Keratinocyte (primary cell): ENCODE measurements around the gene IRF2BP2. TPM values are rescaled to one million over a fixed set of nuclear protein-coding genes. Genes with fewer than 3 reads are reported as not detected.
A peak's percentile ranks its signal among the peaks of the same experiment; 100 is the strongest.

Experiments used
- DNase-seq: peaks from one replicate; pipeline ENCODE4 v3.0.0-alpha.2; 2011; ENCODE audit warnings: low read depth, missing footprints, low spot score
- FAIRE-seq: peaks from 2 replicates; lab custom pipeline; 2011; peaks lifted over from hg19 to GRCh38; lab: Jason Lieb, UNC
- H2AFZ ChIP-seq: 2 replicates; pipeline ENCODE4 v1.6.0; 2012; ENCODE audit warnings: low read length, control low read depth, inconsistent platforms; ENCODE audit not compliant: control insufficient read depth
- H3K27ac ChIP-seq: 2 replicates; pipeline ENCODE4 v1.5.1; 2011; ENCODE audit warnings: low read length; ENCODE audit not compliant: control insufficient read depth, insufficient read depth
- H3K27me3 ChIP-seq: 3 replicates; pipeline ENCODE4 v1.6.0; 2011; ENCODE audit warnings: low read length; ENCODE audit not compliant: control insufficient read depth, insufficient read depth; ENCODE audit errors: extremely low read depth
- H3K36me3 ChIP-seq, 2 experiments: 2 replicates in 1 of 2; 3 replicates in 1 of 2; pipeline ENCODE4 v1.5.1; 2011; ENCODE audit warnings: low read length in 2 of 2, mild to moderate bottlenecking in 1 of 2; ENCODE audit not compliant: control insufficient read depth in 2 of 2, insufficient read depth in 2 of 2; ENCODE audit errors: extremely low read depth in 1 of 2
- H3K4me1 ChIP-seq: 3 replicates; pipeline ENCODE4 v1.5.1; 2011; ENCODE audit warnings: low read length; ENCODE audit not compliant: control insufficient read depth, insufficient read depth; ENCODE audit errors: extremely low read depth
- H3K4me2 ChIP-seq: 3 replicates; pipeline ENCODE4 v1.6.0; 2011; ENCODE audit warnings: low read depth, low read length; ENCODE audit not compliant: control insufficient read depth, insufficient read depth; ENCODE audit errors: extremely low read depth
- H3K4me3 ChIP-seq, 3 experiments: fragments of 200-600 bp in 1 of 3; sonication (generic) in 1 of 3; 2 replicates in 2 of 3; 3 replicates in 1 of 3; pipeline ENCODE4 v1.5.1; 2011 to 2016; ENCODE audit warnings: low read length in 3 of 3, mild to moderate bottlenecking in 3 of 3, control low read depth in 2 of 3, inconsistent platforms in 1 of 3, low read depth in 1 of 3, mixed read lengths in 1 of 3, mixed run types in 1 of 3, moderate library complexity in 1 of 3; ENCODE audit not compliant: control insufficient read depth in 2 of 3, insufficient read depth in 2 of 3; ENCODE audit errors: extremely low read depth in 1 of 3
- H3K79me2 ChIP-seq: 2 replicates; pipeline ENCODE4 v1.6.0; 2012; ENCODE audit warnings: low read length; ENCODE audit not compliant: control insufficient read depth, insufficient read depth
- H3K9ac ChIP-seq: 3 replicates; pipeline ENCODE4 v1.6.0; 2011; ENCODE audit warnings: low read length; ENCODE audit not compliant: control insufficient read depth, insufficient read depth; ENCODE audit errors: extremely low read depth
- H3K9me1 ChIP-seq: 3 replicates; pipeline ENCODE4 v1.6.0; 2011; ENCODE audit warnings: low read length; ENCODE audit not compliant: control insufficient read depth, insufficient read depth; ENCODE audit errors: extremely low read depth
- H3K9me3 ChIP-seq: 2 replicates; pipeline ENCODE4 v1.5.1; 2012; ENCODE audit warnings: low read depth, low read length; ENCODE audit not compliant: control insufficient read depth
- H4K20me1 ChIP-seq: 3 replicates; pipeline ENCODE4 v1.6.0; 2011; ENCODE audit warnings: low read length; ENCODE audit not compliant: control insufficient read depth, insufficient read depth; ENCODE audit errors: extremely low read depth
- EZH2 ChIP-seq: IDR thresholded peaks from one replicate; pipeline ENCODE4 v1.6.1; 2012; ENCODE audit warnings: inconsistent platforms, mild to moderate bottlenecking, low read length, moderate library complexity
- dilution Hi-C: fragments of 300-500 bp; cut with MboI; formaldehyde crosslinking; loops from one replicate; pipeline ENCODE4 v1.7.0; 2020; ENCODE audit warnings: low sequenced_read_pairs; ENCODE audit not compliant: extremely low pct_ligation_motif_present
- polyA plus RNA-seq, 5 experiments: library from polyadenylated mRNA; depleted of rRNA in 3 of 5; stranded (reverse) in 3 of 5; stranded (forward) in 1 of 5; unstranded in 1 of 5; fragments of >200 nt; gene quantifications; 1 replicate in 1 of 5; 2 replicates in 3 of 5; 3 replicates in 1 of 5; pipeline versions ENCODE4 v1.2.1 to v1.2.3, GENCODE V29; 2011 to 2012; ENCODE audit warnings: missing spikeins in 2 of 5, low read depth in 1 of 5, low replicate concordance in 1 of 5
- TF ChIP-seq, protein P1 (sequence below), 3 experiments: IDR thresholded peaks in 1 of 3; conservative IDR thresholded peaks in 1 of 3; optimal IDR thresholded peaks in 1 of 3; 2 replicates in 2 of 3; 3 replicates in 1 of 3; pipeline versions ENCODE3 to v1.5.1; 2011; ENCODE audit warnings: low read length in 3 of 3, mild to moderate bottlenecking in 3 of 3, moderate library complexity in 2 of 3, control low read depth in 1 of 3, inconsistent platforms in 1 of 3; ENCODE audit not compliant: insufficient read depth in 2 of 3; ENCODE audit errors: extremely low read depth in 1 of 3

IRF2BP2 gene
- polyA plus RNA-seq, 1 donor (not counting 4 experiments of a cell fraction or from before 2014, with no cell fraction given) = 29.9 TPM

DNA sequence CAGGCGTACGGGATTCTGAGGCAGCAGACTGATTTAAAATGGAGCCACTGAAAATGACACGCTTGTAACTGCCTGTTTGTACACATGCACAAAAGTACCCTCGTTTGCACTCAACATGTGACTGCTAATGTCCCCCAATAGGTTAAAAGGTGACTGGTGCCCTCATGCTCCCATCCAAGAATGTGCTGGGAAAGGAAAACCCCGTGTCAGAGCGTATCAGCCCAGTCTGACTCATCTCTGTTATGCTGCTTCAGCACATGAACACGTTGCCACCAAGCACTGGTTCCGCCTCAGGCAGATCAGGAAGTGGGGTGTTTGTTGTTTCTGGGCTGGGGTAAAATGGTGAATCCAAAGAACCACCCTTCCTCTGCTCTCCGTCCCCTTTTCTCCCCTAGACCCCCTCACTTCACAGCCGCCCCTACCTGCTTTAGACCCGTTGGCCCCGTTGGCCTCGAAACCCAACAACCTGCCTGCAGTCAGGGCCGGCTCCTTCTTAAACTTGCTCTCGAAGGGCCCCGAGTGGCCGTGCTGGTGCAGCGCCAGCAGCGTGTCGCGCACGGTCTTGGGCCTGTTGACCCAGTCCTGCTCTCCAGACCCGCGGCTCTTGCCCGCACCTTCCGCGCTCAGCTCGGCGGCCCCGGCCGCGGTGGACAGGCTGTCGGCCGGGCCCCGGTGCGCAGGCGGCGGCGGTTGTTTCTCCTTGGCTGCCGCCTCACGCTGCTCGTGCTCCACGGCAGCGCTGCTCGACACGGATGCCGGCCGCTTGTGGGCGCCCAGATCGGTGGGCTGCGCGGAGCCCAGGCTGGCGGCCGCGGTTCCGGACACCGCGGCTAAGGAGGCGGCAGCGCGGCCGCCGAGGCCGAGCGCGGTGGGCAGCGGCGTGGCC lies 1.7 kb downstream of the IRF2BP2 start:
- peak overlapping the region; percentile 95 for H3K27ac ChIP-seq
- peak overlapping the region; percentile 79 to 97 (median 84) for H3K4me3 ChIP-seq
- H3K4me2 ChIP-seq = peak overlapping the region; percentile 100
- TF ChIP-seq, protein P1, sequence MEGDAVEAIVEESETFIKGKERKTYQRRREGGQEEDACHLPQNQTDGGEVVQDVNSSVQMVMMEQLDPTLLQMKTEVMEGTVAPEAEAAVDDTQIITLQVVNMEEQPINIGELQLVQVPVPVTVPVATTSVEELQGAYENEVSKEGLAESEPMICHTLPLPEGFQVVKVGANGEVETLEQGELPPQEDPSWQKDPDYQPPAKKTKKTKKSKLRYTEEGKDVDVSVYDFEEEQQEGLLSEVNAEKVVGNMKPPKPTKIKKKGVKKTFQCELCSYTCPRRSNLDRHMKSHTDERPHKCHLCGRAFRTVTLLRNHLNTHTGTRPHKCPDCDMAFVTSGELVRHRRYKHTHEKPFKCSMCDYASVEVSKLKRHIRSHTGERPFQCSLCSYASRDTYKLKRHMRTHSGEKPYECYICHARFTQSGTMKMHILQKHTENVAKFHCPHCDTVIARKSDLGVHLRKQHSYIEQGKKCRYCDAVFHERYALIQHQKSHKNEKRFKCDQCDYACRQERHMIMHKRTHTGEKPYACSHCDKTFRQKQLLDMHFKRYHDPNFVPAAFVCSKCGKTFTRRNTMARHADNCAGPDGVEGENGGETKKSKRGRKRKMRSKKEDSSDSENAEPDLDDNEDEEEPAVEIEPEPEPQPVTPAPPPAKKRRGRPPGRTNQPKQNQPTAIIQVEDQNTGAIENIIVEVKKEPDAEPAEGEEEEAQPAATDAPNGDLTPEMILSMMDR (optimal IDR thresholded peaks at IDR 0.05 in 1 of 3, IDR thresholded peaks at IDR 0.05 in 1 of 3, conservative IDR thresholded peaks at IDR 0.05 in 1 of 3; ENCODE audit: extremely low read depth in 1 of 3, insufficient read depth in 2 of 3, low read length in 3 of 3) = peak in 1 of 3 experiments; percentile 5
- TF ChIP-seq EZH2 = no peak
- no peaks in the 10 kb centered on the region for H3K9me1 ChIP-seq
- FAIRE-seq (peak; percentile 79), DNase-seq (no peak)
- peaks cover 30% of the 10 kb centered on the region for H3K4me1 ChIP-seq
- peaks cover 11 to 39% of the 10 kb centered on the region in 2 experiments for H3K36me3 ChIP-seq
- H3K79me2 ChIP-seq = peaks cover 61% of the 10 kb centered on the region
- peak overlapping the region; percentile 99 for H3K9ac ChIP-seq
- dilution Hi-C loops = no loop called here
- H3K9me3 ChIP-seq = no peaks in the 10 kb centered on the region
- no peak overlapping the region for H2AFZ ChIP-seq
- H4K20me1 ChIP-seq = peaks cover 10% of the 10 kb centered on the region
- H3K27me3 ChIP-seq = no peaks in the 10 kb centered on the region

DNA sequence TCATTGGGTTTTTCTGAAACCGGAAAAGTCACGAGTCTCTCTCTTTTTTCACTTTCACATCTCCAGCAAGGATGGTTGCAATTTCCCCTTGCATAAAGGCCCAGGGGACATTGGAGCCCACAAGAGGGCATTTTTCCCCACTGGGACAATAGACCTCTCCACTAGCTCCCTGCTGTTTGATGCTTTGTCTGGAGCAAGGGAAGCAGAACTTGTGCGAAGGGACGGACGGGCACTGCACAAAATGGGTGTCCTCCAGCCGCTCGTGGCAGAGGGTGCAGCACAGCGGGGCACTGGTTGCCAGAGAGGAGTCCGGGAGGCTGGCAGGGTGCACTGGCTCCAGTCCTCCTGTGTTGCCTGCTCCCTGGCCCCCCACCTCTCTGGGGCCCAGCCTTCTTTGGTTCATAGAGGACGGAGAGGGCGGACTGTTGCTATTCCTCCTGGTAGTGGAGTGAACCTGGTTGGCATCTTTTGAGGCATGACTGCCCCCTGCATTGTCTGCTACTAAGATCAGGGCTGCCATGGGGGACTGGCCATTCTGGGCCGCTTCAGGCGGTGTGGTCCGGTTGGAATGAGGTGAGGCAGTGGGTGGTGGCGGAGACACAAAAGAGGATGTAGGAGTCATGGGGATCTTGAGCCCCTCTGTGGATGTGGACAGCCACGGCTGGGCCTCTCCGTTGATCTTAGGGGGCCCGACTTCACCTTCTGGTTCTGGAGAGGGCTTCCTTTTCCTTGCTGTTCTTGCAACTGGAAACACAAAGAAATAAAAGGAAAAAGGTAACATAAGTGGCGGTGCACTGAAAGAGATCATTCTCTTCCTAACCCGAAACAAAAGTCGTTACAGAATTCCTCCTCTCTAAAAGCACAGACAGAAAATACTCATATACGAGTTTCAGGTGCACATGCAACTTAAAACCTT lies 2.6 kb downstream of the IRF2BP2 start:
- H3K9me3 ChIP-seq = no peaks in the 10 kb centered on the region
- TF ChIP-seq, protein P1 (optimal IDR thresholded peaks at IDR 0.05 in 1 of 3, IDR thresholded peaks at IDR 0.05 in 1 of 3, conservative IDR thresholded peaks at IDR 0.05 in 1 of 3; ENCODE audit: extremely low read depth in 1 of 3, insufficient read depth in 2 of 3, low read length in 3 of 3) = peak in 1 of 3 experiments; percentile 16
- TF ChIP-seq EZH2 = no peak
- FAIRE-seq (no peak), DNase-seq (no peak)
- H2AFZ ChIP-seq = no peak overlapping the region
- H3K9me1 ChIP-seq = no peaks in the 10 kb centered on the region
- H3K27me3 ChIP-seq = no peaks in the 10 kb centered on the region
- H3K4me1 ChIP-seq = peaks cover 32% of the 10 kb centered on the region
- H3K79me2 ChIP-seq = peaks cover 70% of the 10 kb centered on the region
- H3K4me3 ChIP-seq = peak overlapping the region; percentile 79 to 97 (median 84)
- peak overlapping the region; percentile 95 for H3K27ac ChIP-seq
- dilution Hi-C loops = no loop called here
- H3K36me3 ChIP-seq = peaks cover 11 to 41% of the 10 kb centered on the region in 2 experiments
- H3K9ac ChIP-seq = peak overlapping the region; percentile 99
- peaks cover 10% of the 10 kb centered on the region for H4K20me1 ChIP-seq
- peak overlapping the region; percentile 100 for H3K4me2 ChIP-seq
